ENCODE data around the gene SLCO2B1.

DNA sequence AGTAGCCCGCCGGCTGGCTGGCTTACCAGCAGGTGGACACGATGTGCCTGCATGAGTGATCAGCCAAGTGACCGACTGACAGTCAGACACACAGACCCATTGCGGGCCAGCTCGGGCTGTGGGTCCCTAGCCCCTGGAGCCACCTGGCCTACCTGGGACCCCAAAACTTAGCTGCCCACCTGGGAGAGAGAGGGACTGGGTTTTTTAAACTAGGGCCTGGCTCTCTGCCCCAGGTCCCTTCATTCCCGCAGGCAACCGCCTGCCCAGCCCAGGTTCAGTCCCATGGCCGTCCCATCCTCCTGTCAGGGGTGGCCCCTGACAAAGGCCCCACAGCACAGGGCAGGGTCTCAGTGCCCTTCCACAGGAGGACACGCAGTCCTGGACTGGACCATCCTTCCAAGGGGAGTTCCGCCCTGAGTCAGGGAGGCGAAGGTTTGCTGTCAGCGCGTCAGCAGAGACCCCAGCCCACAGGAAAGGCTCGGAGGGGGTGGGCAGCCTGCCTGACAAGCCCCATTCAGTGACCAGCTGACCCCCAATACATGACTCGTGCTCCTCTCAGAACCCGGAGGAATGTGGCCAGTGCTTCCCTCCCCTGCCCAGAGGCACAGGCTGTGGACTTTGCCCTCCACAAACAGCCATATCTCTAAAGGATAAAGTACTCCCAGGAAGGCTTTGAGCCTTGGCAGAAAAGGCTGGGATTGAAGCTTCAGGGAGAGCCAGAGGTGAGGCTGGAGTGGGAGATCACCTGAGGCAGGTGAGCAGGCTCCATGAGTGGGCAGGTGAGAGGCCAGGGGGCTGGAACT, 8.4 kb downstream of the SLCO2B1 start:
- no peak for TF ChIP-seq POU5F1 (IDR thresholded peaks at IDR 0.05; ENCODE audit: low read depth, low read length)
- TF ChIP-seq, protein P1, sequence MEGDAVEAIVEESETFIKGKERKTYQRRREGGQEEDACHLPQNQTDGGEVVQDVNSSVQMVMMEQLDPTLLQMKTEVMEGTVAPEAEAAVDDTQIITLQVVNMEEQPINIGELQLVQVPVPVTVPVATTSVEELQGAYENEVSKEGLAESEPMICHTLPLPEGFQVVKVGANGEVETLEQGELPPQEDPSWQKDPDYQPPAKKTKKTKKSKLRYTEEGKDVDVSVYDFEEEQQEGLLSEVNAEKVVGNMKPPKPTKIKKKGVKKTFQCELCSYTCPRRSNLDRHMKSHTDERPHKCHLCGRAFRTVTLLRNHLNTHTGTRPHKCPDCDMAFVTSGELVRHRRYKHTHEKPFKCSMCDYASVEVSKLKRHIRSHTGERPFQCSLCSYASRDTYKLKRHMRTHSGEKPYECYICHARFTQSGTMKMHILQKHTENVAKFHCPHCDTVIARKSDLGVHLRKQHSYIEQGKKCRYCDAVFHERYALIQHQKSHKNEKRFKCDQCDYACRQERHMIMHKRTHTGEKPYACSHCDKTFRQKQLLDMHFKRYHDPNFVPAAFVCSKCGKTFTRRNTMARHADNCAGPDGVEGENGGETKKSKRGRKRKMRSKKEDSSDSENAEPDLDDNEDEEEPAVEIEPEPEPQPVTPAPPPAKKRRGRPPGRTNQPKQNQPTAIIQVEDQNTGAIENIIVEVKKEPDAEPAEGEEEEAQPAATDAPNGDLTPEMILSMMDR (IDR thresholded peaks at IDR 0.05; ENCODE audit: control extremely low read depth in 1 of 3, insufficient read depth in 1 of 3, low read depth in 1 of 3, low read length in 3 of 3), result peak in 2 of 3 experiments; percentile 19 to 34; a peak in 3 of 4 replicates
- TF ChIP-seq RFX5 (IDR thresholded peaks at IDR 0.05; ENCODE audit: borderline replicate concordance, low read depth, low read length), result no peak
- TF ChIP-seq EZH2 (IDR thresholded peaks at IDR 0.05; ENCODE audit: low read depth, low read length, severe bottlenecking), result no peak
- no peak for TF ChIP-seq CHD2 (IDR thresholded peaks at IDR 0.05; ENCODE audit: low read length)
- no peak for TF ChIP-seq YY1 (IDR thresholded peaks at IDR 0.05; ENCODE audit: low read depth, low read length)
- TF ChIP-seq TBP (IDR thresholded peaks at IDR 0.05; ENCODE audit: low read depth, low read length), result no peak
- no peak for TF ChIP-seq EP300 (IDR thresholded peaks at IDR 0.05; ENCODE audit: borderline replicate concordance in 1 of 2, low read depth in 2 of 2, low read length in 2 of 2)
- TF ChIP-seq SUZ12 (IDR thresholded peaks at IDR 0.05; ENCODE audit: low read length), result no peak
- no peak for TF ChIP-seq CEBPB (IDR thresholded peaks at IDR 0.05; ENCODE audit: low read depth, low read length)

Data from H1 (cell line).